ENCODE measurements around the gene APEH.

DNA sequence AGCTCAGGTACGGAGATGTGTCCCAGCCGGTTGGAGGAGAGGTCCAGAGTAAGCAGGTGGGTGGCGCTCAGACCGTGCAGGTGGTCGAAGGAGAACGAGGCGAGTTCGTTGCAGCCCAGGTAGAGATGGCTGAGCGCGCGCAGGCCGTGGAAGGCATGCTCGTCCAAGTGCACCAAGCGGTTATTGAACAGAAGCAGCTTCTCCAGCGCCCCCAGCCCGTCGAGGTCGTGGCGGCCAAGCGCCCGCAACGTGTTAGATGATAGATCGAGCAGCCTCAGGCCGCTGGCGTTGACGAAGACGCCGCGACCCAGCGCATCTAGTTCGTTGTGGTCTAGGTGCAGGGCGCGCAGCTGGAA, 44.7 kb downstream of the APEH start:
- TF ChIP-seq POLR2A (IDR thresholded peaks at IDR 0.05): no peak
- TF ChIP-seq, protein P1, sequence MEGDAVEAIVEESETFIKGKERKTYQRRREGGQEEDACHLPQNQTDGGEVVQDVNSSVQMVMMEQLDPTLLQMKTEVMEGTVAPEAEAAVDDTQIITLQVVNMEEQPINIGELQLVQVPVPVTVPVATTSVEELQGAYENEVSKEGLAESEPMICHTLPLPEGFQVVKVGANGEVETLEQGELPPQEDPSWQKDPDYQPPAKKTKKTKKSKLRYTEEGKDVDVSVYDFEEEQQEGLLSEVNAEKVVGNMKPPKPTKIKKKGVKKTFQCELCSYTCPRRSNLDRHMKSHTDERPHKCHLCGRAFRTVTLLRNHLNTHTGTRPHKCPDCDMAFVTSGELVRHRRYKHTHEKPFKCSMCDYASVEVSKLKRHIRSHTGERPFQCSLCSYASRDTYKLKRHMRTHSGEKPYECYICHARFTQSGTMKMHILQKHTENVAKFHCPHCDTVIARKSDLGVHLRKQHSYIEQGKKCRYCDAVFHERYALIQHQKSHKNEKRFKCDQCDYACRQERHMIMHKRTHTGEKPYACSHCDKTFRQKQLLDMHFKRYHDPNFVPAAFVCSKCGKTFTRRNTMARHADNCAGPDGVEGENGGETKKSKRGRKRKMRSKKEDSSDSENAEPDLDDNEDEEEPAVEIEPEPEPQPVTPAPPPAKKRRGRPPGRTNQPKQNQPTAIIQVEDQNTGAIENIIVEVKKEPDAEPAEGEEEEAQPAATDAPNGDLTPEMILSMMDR (IDR thresholded peaks at IDR 0.05): no peak

Measured in adrenal gland (tissue), 5 donors.